ENCODE data around the gene HSP90AB1. TPM values are rescaled to one million over a fixed set of nuclear protein-coding genes. Genes with fewer than 3 reads are reported as not detected.

HSP90AB1 gene
- total and polyA plus RNA-seq, 2 experiments from 2014 or later, result 665 to 876 TPM

DNA sequence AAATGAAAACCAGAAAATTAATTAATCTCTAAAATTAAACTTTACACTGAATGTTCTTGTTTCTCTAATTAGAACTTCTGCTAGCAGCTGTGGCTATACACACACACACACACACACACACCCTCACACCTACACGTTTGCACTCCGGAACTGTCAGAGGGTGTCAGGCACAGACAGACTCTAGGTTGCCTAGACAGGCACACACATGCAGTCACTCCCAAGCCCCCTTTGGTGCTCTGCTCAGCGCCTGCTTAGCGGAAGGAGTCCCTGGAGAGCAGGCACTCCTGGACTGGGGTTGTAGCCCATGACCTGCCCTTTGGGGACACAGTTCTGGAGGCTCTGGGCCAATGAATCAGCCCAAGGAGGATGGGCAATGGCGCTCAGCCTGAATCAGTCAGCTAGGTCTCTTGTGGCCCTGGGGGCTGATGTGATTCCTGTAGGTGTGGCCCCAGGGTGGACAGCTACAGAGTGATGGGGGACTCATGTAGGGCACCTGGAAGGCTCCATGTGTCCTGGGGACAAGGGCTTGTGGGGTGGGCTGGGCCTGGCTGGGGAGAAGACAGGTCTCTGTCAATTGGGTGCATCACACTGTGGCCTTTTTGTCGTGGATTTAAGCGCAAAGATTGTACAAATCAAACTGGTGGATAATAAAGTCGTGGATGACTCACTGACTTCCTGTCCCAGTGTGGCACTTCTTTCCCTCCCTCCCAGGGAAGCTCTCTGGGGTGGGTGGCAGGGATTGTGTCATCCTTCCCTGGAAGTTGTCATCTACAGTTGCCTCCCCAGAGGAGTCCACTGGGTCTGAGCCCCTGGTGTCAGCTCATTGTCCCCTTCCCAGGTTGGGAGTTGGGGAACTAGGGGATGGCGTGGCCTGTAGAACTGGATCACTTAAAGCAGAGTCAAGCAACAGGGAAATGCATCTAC is 32.1 kb downstream of the HSP90AB1 start:
- DNase-seq (ENCODE audit: low read depth in 1 of 2, low spot score in 1 of 2), result no peak
- Histone ChIP-seq H3K9me3 (ENCODE audit: low read depth) (no peaks in the 10 kb centered on the region), H3K36me3 (no peaks in the 10 kb centered on the region), H3K4me3 (no peak overlapping the region), H3K4me1 (ENCODE audit: low read depth) (no peaks in the 10 kb centered on the region), H3K27ac (no peak overlapping the region), H3K27me3 (peaks cover 53% of the 10 kb centered on the region)
- TF ChIP-seq, protein P1, sequence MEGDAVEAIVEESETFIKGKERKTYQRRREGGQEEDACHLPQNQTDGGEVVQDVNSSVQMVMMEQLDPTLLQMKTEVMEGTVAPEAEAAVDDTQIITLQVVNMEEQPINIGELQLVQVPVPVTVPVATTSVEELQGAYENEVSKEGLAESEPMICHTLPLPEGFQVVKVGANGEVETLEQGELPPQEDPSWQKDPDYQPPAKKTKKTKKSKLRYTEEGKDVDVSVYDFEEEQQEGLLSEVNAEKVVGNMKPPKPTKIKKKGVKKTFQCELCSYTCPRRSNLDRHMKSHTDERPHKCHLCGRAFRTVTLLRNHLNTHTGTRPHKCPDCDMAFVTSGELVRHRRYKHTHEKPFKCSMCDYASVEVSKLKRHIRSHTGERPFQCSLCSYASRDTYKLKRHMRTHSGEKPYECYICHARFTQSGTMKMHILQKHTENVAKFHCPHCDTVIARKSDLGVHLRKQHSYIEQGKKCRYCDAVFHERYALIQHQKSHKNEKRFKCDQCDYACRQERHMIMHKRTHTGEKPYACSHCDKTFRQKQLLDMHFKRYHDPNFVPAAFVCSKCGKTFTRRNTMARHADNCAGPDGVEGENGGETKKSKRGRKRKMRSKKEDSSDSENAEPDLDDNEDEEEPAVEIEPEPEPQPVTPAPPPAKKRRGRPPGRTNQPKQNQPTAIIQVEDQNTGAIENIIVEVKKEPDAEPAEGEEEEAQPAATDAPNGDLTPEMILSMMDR (IDR thresholded peaks at IDR 0.05; ENCODE audit: low read depth, low read length), result no peak

DNA sequence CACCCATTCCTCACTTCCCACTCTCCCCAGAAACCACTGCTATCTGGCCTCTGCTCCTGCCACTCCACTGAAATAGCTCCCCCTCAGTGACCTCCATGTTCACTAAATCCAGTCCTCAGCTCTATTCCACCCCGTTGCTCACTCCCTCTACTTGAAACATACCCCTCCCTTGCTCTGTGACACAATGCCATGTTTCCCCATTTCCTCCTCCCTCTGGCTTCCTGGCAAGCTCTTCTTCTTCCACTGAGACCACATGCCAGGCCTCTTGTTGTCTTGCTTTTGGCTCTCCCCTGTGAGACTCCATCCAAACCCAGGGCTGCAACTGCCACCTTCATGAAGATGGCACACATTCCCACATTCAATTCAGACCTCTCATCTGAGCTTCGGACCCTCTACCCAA is 37.2 kb downstream of the HSP90AB1 start:
- H3K4me1 ChIP-seq (ENCODE audit: low read depth), result no peaks in the 10 kb centered on the region
- H3K27ac ChIP-seq, result no peak overlapping the region
- DNase-seq (ENCODE audit: low read depth in 1 of 2, low spot score in 1 of 2), result no peak
- TF ChIP-seq, protein P1 (IDR thresholded peaks at IDR 0.05; ENCODE audit: low read depth, low read length), result no peak
- no peak overlapping the region for H3K4me3 ChIP-seq
- no peaks in the 10 kb centered on the region for H3K9me3 ChIP-seq (ENCODE audit: low read depth)
- no peaks in the 10 kb centered on the region for H3K36me3 ChIP-seq
- H3K27me3 ChIP-seq, result peaks cover 47% of the 10 kb centered on the region

- H3K9me3 ChIP-seq (ENCODE audit: low read depth), result no peaks in the 10 kb centered on the region
- H3K4me3 ChIP-seq, result no peak overlapping the region
- TF ChIP-seq, protein P1 (IDR thresholded peaks at IDR 0.05; ENCODE audit: low read depth, low read length), result no peak
- no peaks in the 10 kb centered on the region for H3K4me1 ChIP-seq (ENCODE audit: low read depth)
- no peaks in the 10 kb centered on the region for H3K36me3 ChIP-seq
- no peak for DNase-seq (ENCODE audit: low read depth in 1 of 2, low spot score in 1 of 2)
- no peak overlapping the region for H3K27ac ChIP-seq
- H3K27me3 ChIP-seq, result peaks cover 52% of the 10 kb centered on the region
Measured at GRCh38 chr6:44284867-44285266, 38.0 kb downstream of the HSP90AB1 start.

DNA sequence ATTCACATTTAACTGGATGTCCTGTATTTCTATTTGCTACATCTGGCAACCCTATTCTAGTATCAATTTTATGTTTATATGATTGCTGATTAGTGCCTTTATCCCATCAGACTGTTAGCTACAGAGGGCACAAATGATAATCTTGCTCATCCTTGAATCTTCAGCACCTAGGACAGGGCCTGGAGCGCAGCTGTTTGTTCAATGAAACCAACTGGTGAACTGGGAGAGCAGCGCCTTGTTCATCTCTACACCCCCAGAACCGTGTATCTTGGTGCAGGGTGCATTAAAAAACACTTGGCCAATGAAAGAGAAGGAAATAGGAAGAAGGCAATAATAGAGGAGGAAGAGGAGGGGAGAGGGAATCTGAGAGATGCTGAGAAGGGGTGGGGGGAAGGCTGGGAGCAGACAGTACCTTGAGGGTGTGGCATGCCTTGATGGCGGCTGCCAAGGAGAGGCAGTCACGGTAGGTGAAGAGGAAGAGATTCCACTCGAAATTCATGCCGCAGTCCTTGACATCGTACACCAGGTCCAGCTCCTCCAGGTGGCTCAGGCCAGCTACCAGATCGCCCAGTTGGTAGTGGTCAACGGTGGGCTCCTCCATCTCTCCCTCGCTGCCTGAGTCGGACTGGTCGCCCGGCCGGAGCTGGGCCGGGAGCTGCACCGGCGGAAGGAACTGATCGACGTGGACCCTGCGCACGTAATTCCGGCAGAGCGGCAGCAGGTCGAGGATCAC is 38.8 kb downstream of the HSP90AB1 start:
- H3K36me3 ChIP-seq, result no peaks in the 10 kb centered on the region
- no peak overlapping the region for H3K4me3 ChIP-seq
- H3K27ac ChIP-seq, result no peak overlapping the region
- H3K9me3 ChIP-seq (ENCODE audit: low read depth), result no peaks in the 10 kb centered on the region
- H3K27me3 ChIP-seq, result peaks cover 52% of the 10 kb centered on the region
- H3K4me1 ChIP-seq (ENCODE audit: low read depth), result no peaks in the 10 kb centered on the region
- DNase-seq (ENCODE audit: low read depth in 1 of 2, low spot score in 1 of 2), result peak; percentile 46 to 65
- TF ChIP-seq, protein P1 (IDR thresholded peaks at IDR 0.05; ENCODE audit: low read depth, low read length), result no peak

DNA sequence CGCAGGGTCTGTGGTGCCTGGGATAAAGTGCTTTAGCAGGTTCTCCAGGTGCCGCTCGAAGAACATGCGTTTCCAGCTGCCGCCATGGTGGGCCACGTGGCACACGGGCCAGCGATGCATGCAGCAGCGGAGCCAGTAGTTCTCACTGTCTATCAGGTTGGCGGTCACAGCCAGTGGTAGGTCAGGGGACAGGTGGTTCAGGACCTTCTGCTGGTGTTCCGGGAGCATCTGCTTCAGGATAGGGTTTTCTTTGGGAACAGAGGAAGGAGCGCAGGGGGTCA is 39.3 kb downstream of the HSP90AB1 start:
- Histone ChIP-seq H3K9me3 (ENCODE audit: low read depth) (no peaks in the 10 kb centered on the region), H3K4me1 (ENCODE audit: low read depth) (no peaks in the 10 kb centered on the region), H3K4me3 (no peak overlapping the region), H3K27ac (no peak overlapping the region), H3K36me3 (no peaks in the 10 kb centered on the region), H3K27me3 (peaks cover 52% of the 10 kb centered on the region)
- no peak for DNase-seq (ENCODE audit: low read depth in 1 of 2, low spot score in 1 of 2)
- TF ChIP-seq, protein P1 (IDR thresholded peaks at IDR 0.05; ENCODE audit: low read depth, low read length), result no peak

All from cardiac muscle cell (in vitro differentiated cells and primary cell).